GM20431 (cell line): ENCODE data around the gene TSPO2.

Experiments
- in situ Hi-C: fragments of 300-500 bp; cut with MseI, MboI; formaldehyde crosslinking; loops from one replicate; pipeline ENCODE4 v1.15.0; 2020; ENCODE audit warnings: low sequenced_read_pairs; ENCODE audit not compliant: unreplicated experiment

Gene TSPO2

DNA sequence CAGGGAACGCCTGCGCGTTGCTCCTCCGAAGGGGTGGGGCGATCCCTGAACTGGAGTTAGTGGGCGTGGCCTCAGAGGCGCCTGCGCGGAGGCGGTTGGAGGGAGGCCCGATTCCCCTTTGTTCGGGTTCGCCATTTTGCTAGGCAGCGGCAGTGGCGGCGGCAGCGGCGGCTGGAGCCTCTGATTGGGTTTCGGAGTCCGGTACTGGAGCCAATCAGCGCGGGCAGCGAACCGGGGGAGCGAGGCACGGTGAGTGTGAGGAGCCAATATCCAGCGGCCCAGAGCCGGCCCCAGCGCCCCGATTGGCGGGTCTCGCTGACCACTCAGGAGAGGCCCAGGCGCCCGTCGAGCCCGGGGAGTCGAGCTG lies 30.6 kb downstream of the TSPO2 start, which contains the start of gene NFYA:
NFYA (plus strand) TSS at position 139 of the 367 bp plus-strand sequence. CDS start 6,116 bp downstream, outside the sequence.
- in situ Hi-C loops, result no loop called here

- in situ Hi-C loops, result no loop called here
Observed at GRCh38 chr6:41073203-41073967, 31.1 kb downstream of the TSPO2 start.

- in situ Hi-C loops, result no loop called here
Observed at GRCh38 chr6:41073968-41074691, 31.9 kb downstream of the TSPO2 start.

GRCh38 chr6:41074692-41075436 lies 32.6 kb downstream of the TSPO2 start:
- in situ Hi-C loops, result no loop called here

- in situ Hi-C loops, result no loop called here
Observed at GRCh38 chr6:41075651-41076626, 33.7 kb downstream of the TSPO2 start.

DNA sequence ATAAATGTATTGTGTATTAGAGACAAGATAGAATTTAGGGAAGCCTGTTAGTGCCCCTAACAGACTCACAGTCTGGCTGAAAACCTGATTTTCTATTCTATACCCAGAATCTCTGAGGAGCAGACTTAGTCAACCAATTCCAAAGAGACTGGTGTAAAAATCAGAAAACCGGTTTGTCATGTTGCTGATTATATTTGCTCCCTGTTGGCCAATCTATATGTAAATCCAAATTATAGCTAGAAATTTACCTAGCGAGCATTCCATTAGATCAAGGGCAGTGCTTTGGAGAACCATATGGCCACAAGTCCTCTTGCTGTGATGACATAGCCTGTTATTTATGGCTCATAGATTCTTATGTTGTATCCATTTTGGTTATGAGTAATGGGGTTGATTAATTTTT lies 35.3 kb downstream of the TSPO2 start:
- in situ Hi-C loops, result no loop called here

- in situ Hi-C loops, result no loop called here
Observed at GRCh38 chr6:41078101-41078500, 35.8 kb downstream of the TSPO2 start.

DNA sequence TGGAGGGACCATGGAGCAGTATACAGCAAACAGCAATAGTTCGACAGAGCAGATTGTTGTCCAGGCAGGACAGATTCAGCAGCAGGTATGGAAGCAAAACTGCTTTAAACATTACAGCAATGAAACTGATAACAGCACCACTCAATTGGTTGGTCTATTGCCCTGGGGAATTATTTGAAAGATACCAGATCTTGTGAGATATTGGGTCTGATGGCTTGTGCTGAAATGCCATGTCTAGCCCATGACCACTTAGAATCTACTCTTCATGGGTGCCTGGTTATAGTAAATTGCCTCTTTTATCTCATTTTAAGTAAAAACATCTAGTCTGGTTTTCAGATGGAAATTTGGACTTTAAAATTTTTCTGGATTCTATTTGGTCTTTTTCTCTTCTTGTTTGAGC lies 36.8 kb downstream of the TSPO2 start:
- in situ Hi-C loops, result no loop called here

- in situ Hi-C loops, result no loop called here
Observed at GRCh38 chr6:41080621-41081020, 38.4 kb downstream of the TSPO2 start.

DNA sequence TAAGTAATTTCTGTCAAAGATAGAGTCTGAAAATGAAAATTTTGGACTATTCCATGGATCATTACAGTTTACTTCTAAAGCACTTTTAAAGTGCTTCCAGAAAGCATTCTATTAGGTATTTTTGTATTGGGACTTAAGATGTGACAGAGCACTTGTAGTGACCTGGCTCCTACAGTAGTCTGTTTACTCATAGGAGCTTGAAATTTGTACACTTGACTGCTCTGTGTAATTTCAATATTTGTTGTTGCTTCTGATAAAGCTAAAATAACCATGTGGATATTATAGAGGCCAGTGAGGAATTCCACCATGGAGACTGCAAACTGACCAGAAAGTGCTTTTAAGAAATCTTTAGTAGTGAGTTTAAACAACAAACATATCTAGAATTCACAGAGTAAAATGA lies 40.8 kb downstream of the TSPO2 start:
- in situ Hi-C loops, result no loop called here

- in situ Hi-C loops, result no loop called here
Observed at GRCh38 chr6:41085182-41085581, 42.9 kb downstream of the TSPO2 start.

DNA sequence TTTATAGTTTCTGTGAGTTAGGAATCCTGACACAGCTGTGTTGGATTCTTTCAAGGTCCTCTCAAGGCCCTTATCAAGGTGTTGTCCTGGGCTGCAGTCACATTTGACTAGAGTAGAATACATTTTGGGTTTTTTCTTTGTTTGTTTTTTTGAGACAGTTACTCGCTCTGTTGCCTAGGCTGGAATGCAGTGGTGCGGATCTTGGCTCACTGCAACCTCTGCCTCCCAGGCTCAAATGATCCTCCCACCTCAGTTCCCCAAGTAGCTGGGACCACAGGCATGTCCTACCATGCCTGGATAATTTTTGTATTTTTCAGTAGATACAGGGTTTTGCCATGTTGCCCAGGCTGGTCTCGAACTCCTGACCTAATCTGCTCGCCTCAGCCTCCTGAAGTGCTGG lies 46.2 kb downstream of the TSPO2 start:
- in situ Hi-C loops, result no loop called here

DNA sequence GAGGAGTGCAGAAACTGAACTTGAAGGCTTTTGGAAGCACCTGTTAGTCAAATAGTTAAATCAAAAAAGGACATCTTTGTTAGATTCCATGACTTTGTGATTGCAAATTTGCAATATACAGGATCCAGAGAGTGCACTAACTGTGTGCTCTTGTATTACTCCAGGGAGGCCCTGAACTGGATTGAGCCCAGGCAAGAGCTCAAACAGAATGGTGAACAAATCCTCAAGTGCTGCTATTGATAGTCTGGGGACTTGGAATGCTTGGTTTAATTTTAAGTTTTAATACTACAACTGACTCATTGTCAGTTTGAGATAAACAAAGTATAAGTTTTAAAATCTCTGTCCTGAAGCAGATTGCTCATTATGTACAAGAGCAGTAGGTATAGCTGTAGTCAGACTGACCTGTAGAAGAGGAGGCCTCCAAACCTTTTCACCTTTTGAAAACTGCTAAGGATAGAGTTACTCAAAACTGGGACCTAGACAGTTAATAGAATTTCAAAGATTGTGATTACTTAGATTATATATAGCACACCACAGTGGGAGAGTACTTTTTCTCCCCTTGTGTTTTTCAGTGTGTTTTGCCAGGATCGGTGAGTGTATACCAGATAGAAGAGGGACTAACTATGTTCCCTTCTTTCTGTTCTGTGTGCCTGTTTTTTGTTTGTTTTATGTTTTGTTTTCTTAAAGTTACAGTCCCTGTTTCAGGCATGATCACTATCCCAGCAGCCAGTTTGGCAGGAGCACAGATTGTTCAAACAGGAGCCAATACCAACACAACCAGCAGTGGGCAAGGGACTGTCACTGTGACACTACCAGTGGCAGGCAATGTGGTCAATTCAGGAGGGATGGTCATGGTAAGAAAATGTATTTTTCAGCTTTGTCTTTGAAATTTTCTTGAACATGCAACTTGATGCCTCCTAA lies 48.8 kb downstream of the TSPO2 start:
- in situ Hi-C loops, result no loop called here

- in situ Hi-C loops, result no loop called here
Observed at GRCh38 chr6:41092421-41093140, 50.3 kb downstream of the TSPO2 start.

GRCh38 chr6:41093729-41094128 lies 51.5 kb downstream of the TSPO2 start:
- in situ Hi-C loops, result no loop called here
